SK-N-SH treated with all-trans-retinoic acid at 6 μM for 48 hours (cell line): ENCODE results near the gene DCN.

ENCODE experiments used
- GLIS3 ChIP-seq: fragments of 250-450 bp; sonication (Bioruptor Pico); IDR thresholded peaks from 2 replicates; pipeline ENCODE4 v1.5.0; 2020; ENCODE audit warnings: mild to moderate bottlenecking, moderate library complexity
- ZNF565 ChIP-seq: fragments of 450-650 bp; formaldehyde crosslinking; conservative IDR thresholded peaks from 2 replicates; pipeline ENCODE4 v1.5.0; 2020; ENCODE audit warnings: low read depth, mild to moderate bottlenecking, moderate library complexity
- TF ChIP-seq, protein P1 (sequence below): fragments of 250-450 bp; sonication (Bioruptor Pico); IDR thresholded peaks from 2 replicates; pipeline ENCODE4 v1.8.0; 2020; ENCODE audit warnings: mild to moderate bottlenecking, moderate library complexity, borderline replicate concordance

DNA sequence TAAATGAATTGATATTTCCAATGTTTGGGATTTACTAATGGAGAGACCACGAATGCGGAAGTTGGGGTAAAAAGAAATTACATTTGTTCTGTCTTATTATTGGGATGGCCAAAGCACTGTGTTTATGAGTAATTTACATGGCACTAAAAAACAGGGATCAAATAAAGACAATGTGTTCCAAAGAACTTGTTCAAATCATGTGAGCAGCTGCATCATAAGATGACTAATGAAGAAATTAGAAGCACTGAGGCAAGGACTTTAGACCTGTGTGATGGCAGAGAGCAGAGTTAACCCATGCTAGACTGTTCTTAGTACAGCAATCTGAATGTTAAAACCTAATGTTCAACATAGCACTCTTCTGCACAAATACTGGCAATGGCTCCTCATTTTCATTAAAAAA, 34.3 kb upstream of the DCN start:
- TF ChIP-seq ZNF565 (CRISPR knock-in tag) (no peak), GLIS3 (CRISPR knock-in tag) (no peak)
- TF ChIP-seq, protein P1, sequence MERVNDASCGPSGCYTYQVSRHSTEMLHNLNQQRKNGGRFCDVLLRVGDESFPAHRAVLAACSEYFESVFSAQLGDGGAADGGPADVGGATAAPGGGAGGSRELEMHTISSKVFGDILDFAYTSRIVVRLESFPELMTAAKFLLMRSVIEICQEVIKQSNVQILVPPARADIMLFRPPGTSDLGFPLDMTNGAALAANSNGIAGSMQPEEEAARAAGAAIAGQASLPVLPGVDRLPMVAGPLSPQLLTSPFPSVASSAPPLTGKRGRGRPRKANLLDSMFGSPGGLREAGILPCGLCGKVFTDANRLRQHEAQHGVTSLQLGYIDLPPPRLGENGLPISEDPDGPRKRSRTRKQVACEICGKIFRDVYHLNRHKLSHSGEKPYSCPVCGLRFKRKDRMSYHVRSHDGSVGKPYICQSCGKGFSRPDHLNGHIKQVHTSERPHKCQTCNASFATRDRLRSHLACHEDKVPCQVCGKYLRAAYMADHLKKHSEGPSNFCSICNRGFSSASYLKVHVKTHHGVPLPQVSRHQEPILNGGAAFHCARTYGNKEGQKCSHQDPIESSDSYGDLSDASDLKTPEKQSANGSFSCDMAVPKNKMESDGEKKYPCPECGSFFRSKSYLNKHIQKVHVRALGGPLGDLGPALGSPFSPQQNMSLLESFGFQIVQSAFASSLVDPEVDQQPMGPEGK = no peak
